BE2C (cell line): Measurements from ENCODE around the gene WWOX.

Experiments
- DNase-seq: peaks from one replicate; pipeline ENCODE4 v3.0.0-alpha.2; 2020
- H3K27me3 ChIP-seq: fragments of 250-450 bp; sonication (Bioruptor Pico); 2 replicates; pipeline ENCODE4 v1.5.1; 2020; ENCODE audit warnings: mild to moderate bottlenecking
- H3K36me3 ChIP-seq: fragments of 250-450 bp; sonication (Bioruptor Pico); 2 replicates; pipeline ENCODE4 v1.5.1; 2020; ENCODE audit warnings: mild to moderate bottlenecking
- H3K4me1 ChIP-seq: fragments of 250-450 bp; sonication (Bioruptor Pico); 2 replicates; pipeline ENCODE4 v1.5.1; 2020
- H3K4me3 ChIP-seq: 2 replicates; pipeline ENCODE4 v1.5.1; 2011; ENCODE audit warnings: low read depth, low read length
- H3K9me3 ChIP-seq: fragments of 250-450 bp; sonication (Bioruptor Pico); 2 replicates; pipeline ENCODE4 v1.5.1; 2020
- TF ChIP-seq, protein P1 (sequence below): IDR thresholded peaks from 2 replicates; pipeline ENCODE4 v1.5.1; 2012; ENCODE audit warnings: mild to moderate bottlenecking, low read depth, low read length

WWOX gene

DNA sequence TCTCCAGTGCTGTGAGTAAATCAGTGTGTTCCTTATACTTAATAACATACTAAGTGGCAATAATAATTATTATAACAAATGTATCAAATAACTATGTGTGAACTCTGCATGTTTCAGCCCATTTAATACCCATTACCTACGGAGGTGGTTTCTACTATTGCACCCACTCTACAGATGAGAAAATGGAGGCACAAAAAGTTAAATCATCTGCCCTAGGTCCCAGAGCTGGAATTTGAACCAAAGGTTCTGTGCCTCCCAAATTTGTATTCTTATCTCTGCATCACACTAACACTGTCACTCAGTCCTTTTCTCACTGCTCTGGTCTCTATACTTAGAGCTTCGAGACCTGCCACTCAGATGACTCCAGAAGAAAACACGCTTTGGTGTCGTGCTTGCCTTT, 1084.1 kb downstream of the WWOX start:
- H3K4me1 ChIP-seq = no peaks in the 10 kb centered on the region
- TF ChIP-seq, protein P1, sequence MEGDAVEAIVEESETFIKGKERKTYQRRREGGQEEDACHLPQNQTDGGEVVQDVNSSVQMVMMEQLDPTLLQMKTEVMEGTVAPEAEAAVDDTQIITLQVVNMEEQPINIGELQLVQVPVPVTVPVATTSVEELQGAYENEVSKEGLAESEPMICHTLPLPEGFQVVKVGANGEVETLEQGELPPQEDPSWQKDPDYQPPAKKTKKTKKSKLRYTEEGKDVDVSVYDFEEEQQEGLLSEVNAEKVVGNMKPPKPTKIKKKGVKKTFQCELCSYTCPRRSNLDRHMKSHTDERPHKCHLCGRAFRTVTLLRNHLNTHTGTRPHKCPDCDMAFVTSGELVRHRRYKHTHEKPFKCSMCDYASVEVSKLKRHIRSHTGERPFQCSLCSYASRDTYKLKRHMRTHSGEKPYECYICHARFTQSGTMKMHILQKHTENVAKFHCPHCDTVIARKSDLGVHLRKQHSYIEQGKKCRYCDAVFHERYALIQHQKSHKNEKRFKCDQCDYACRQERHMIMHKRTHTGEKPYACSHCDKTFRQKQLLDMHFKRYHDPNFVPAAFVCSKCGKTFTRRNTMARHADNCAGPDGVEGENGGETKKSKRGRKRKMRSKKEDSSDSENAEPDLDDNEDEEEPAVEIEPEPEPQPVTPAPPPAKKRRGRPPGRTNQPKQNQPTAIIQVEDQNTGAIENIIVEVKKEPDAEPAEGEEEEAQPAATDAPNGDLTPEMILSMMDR = no peak
- DNase-seq = no peak
- no peak overlapping the region for H3K4me3 ChIP-seq
- no peaks in the 10 kb centered on the region for H3K36me3 ChIP-seq
- H3K27me3 ChIP-seq = no peaks in the 10 kb centered on the region
- no peaks in the 10 kb centered on the region; the same call in none of the 2 replicates for H3K9me3 ChIP-seq

DNA sequence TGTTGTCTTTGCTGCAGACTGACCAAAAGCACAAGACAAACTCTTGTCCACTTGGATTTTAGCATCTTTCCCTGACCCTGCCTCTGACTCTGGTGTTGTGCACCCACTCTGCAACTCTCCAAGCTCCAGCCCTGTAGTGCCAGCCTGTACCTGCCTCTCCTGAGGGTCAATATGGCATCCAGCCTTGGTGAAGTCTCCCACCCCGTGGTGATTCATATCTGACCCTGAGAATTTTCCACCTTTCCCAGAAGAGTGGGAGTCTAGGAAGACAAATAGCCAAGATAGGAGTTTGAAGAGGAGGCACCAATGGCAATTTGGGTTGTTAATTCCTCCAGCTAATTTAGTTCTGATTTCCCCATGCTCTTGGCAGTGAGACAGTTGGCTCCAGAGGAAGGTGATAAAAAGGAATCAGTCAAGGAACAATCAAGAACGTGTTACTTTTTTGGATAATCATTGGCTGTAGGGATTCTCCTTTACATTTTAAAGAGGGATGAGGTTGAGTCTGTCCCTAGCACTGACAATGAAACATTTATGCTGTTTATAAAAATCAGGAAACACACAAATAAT, 1085.1 kb downstream of the WWOX start:
- Histone ChIP-seq H3K4me1 (no peaks in the 10 kb centered on the region), H3K4me3 (no peak overlapping the region), H3K9me3 (no peaks in the 10 kb centered on the region; the same call in none of the 2 replicates), H3K27me3 (no peaks in the 10 kb centered on the region), H3K36me3 (no peaks in the 10 kb centered on the region)
- DNase-seq = no peak
- TF ChIP-seq, protein P1 = no peak

DNA sequence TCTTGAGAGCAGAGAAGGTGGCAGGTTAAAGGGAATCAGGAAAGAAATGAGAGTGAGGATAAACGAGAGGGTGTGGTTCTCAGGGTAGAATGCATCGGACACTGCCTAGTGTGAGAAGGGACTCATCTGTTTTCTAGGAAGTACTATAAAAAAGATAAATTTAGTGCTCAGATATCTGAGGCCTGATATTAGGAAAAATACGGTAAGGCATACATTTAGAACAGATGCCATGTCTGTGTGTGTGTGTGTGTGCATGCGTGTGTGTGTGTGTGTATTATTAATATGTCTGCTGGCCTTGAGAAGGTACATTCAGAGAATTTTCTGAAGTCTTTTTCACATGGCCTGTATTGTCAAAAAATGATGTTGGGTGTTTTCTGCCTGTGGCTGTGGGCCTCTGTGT, 1086.3 kb downstream of the WWOX start:
- Histone ChIP-seq H3K4me3 (no peak overlapping the region), H3K27me3 (no peaks in the 10 kb centered on the region), H3K36me3 (no peaks in the 10 kb centered on the region), H3K9me3 (no peaks in the 10 kb centered on the region; the same call in none of the 2 replicates), H3K4me1 (no peaks in the 10 kb centered on the region)
- DNase-seq = no peak
- TF ChIP-seq, protein P1 = no peak

DNA sequence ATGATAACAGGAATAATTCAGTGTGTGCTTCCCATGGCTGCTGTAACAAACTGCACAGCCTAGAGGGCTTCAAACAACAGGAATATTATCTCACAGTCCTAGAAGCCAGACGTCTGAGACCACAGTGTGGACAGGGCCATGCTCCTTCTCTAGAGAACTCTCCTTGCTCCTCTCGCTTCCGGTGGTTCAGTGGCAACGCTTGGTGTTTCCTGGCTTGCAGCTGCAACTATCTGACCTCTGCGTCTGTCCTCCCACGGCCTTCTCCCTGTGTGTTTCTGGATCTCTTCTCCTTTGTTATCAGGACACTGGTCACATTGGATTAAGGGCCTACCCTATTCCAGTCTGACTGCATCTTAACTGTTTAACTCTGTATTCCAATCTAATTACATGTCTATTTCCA, 1086.7 kb downstream of the WWOX start:
- Histone ChIP-seq H3K4me3 (no peak overlapping the region), H3K9me3 (no peaks in the 10 kb centered on the region; the same call in 1 of the 2 replicates), H3K36me3 (no peaks in the 10 kb centered on the region), H3K27me3 (no peaks in the 10 kb centered on the region), H3K4me1 (no peaks in the 10 kb centered on the region)
- TF ChIP-seq, protein P1 = no peak
- no peak for DNase-seq

DNA sequence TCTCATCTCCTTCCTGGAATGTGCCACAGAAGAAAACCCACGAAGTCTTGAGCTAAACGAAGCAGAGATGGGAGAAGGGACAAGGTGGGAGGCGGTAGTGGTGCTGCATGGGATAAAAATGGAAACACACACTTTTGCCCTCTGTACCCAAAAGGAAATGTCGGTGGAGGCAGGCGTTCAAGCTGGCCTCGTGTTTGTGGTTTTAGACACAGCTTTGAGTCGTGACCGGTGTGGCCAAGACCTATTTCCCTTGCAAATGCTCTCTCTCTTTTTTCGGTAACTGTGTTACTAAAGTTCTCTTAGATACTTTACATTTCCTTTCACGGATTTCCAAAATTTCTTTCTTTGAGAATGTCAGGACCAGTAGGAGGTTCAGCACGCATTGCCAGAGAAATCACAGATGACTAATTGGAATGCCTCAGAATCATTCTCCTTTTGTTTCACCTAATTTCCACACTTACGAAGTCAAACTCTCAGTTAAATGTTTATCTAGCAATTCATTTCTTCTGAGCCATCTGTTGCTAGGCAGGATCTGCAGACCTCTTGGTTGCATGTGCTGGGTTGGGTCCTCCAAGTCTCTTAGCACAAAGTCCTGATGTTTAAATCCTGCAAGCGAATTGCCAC, 1088.8 kb downstream of the WWOX start:
- Histone ChIP-seq H3K27me3 (no peaks in the 10 kb centered on the region), H3K4me3 (no peak overlapping the region), H3K4me1 (no peaks in the 10 kb centered on the region), H3K9me3 (no peaks in the 10 kb centered on the region; the same call in 1 of the 2 replicates), H3K36me3 (no peaks in the 10 kb centered on the region)
- DNase-seq = no peak
- TF ChIP-seq, protein P1 = no peak

DNA sequence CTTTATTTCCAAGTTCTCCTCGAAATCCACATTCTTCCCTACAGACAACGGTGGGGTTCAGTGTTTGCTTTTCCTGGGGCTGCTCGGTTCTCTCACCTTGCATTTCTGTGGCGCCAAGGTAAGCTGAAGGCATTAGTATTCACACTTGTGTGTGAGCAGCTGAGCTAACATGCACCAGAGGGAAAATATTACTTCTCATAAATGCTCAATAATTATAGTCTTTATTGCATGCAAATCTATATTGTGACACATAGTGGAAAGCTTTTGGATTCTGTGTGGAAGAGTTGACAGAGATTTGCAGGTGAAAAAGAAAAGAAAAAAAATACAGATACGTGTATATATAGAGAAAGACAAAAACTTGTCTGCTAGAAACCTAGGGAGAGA, 1089.3 kb downstream of the WWOX start:
- no peaks in the 10 kb centered on the region; the same call in 1 of the 2 replicates for H3K9me3 ChIP-seq

More for the DNA sequence above, 1089.3 kb downstream of the WWOX start:
- no peak for DNase-seq
- Histone ChIP-seq H3K4me3 (no peak overlapping the region), H3K36me3 (no peaks in the 10 kb centered on the region), H3K27me3 (no peaks in the 10 kb centered on the region), H3K4me1 (no peaks in the 10 kb centered on the region)
- TF ChIP-seq, protein P1 = no peak
